Small intestine (tissue), 7 donors: ENCODE results near the gene GRIN1. TPM values are rescaled to one million over a fixed set of nuclear protein-coding genes. Genes with fewer than 3 reads are reported as not detected.
"Not testable (repeated sequence)": the region's sequence is repeated elsewhere in the genome, so short reads cannot be mapped to it uniquely, and the experiment has no call there.

ENCODE experiments used
- DNase-seq, 2 donors: peaks; one replicate each; pipeline versions ENCODE4 v3.0.0 to v3.0.0-alpha.2; 2013
- FAIRE-seq: peaks from 2 replicates; lab custom pipeline; 2012; peaks lifted over from hg19 to GRCh38; lab: Jason Lieb, UNC
- H3K27ac ChIP-seq, 3 donors: one replicate each; pipeline ENCODE4 v1.5.1; 2013; ENCODE audit warnings: low read length in 2 of 3, mild to moderate bottlenecking in 2 of 3, control low read depth in 1 of 3, inconsistent platforms in 1 of 3, low read depth in 1 of 3, moderate library complexity in 1 of 3
- H3K27me3 ChIP-seq, 3 donors: one replicate each; pipeline ENCODE4 v1.6.1; 2013; ENCODE audit warnings: low read length in 3 of 3, inconsistent platforms in 1 of 3; ENCODE audit not compliant: control insufficient read depth in 3 of 3, insufficient read depth in 3 of 3
- H3K36me3 ChIP-seq, 3 donors: one replicate each; pipeline ENCODE4 v1.6.1; 2013; ENCODE audit warnings: low read length in 3 of 3, inconsistent platforms in 1 of 3, low read depth in 1 of 3, mild to moderate bottlenecking in 1 of 3, moderate library complexity in 1 of 3; ENCODE audit not compliant: control insufficient read depth in 3 of 3, insufficient read depth in 2 of 3
- H3K4me1 ChIP-seq, 3 donors: one replicate each; pipeline ENCODE4 v1.6.1; 2013; ENCODE audit warnings: low read length in 2 of 3, inconsistent platforms in 1 of 3, low read depth in 1 of 3, mild to moderate bottlenecking in 1 of 3, moderate library complexity in 1 of 3; ENCODE audit not compliant: control insufficient read depth in 3 of 3, insufficient read depth in 2 of 3
- H3K4me3 ChIP-seq, 3 donors: one replicate each; pipeline ENCODE4 v1.5.1; 2013; ENCODE audit warnings: low read length in 3 of 3, control low read depth in 1 of 3, inconsistent platforms in 1 of 3, low read depth in 1 of 3, mild to moderate bottlenecking in 1 of 3, moderate library complexity in 1 of 3
- H3K9me3 ChIP-seq, 2 donors: one replicate each; pipeline ENCODE4 v1.6.1; 2013; ENCODE audit warnings: low read depth in 1 of 2, low read length in 1 of 2; ENCODE audit not compliant: control insufficient read depth in 2 of 2, insufficient read depth in 1 of 2
- WGBS, 3 donors: extraction: QIAGEN DNeasy Blood & Tissue Kit; methylation state at CpG; one replicate each; pipeline ENCODE4 v1.1.7; 2013; 5-methylcytosine and 5-hydroxymethylcytosine counted together
- polyA plus RNA-seq, 4 donors: library from polyadenylated mRNA; stranded (reverse) in 3 of 4; unstranded in 1 of 4; fragments of 200-250 nt in 3 of 4; fragments of 120-200 nt in 1 of 4; gene quantifications; one replicate each; pipeline versions ENCODE4 v1.2.1 to v1.2.3, GENCODE V29; 2013
- donor health status: healthy with polysubstance abuse.
- donor health status: control.
- donor health status: control.
- donor health status: Bipolar disorder and iron deficiency.
- donor health status: healthy.

GRIN1 gene
- polyA plus RNA-seq, 4 donors = 0.79 to 0.92 TPM; not detected in 2

DNA sequence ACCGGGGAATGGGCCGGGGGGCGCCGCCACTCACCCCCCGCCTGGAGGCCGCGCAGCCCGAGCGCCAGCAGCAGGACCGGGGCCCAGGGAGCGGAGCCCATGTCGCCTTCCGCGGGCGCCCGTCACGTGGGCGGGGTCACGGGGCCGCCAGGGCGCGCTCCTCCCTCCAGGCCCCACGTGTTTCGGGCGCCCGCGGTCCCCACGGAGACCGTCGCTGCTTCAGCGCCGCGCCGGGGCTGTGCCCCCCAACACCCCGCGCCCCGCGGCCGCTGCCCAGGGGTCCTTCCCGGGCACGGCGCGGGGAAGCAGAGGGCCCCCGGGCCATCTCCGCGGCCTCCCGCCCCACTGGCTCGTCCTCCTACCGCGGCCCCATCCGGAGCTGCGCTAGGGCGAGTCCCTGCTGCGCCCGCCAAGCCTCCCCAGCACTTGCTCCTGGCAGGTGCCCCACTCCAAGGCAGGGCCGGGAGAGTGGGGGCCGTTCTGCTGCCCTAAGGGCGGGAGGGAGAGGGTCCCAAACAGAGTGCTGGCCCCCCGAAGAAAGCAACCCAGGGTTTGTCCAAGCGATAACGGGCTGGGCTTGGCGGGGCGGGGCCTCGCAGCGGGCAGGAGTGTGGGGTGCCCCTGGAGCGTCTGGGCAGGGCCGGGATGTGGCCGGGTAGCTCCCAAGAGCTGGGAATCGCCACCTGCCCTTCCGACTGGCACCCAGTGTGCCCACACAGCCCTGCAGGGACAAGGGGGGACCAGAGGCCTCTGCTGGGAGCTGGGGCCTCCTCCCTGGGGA, 24.2 kb upstream of the GRIN1 start, which contains the start of gene DPP7:
Gene DPP7, minus strand, starts transcription at position 121 of the 781 bp plus-strand sequence. Its CDS starts 20 bp downstream, at position 101.
- peak; percentile 68 to 90 for DNase-seq
- peaks cover 0 to 23% (median 0%) of the 10 kb centered on the region in 3 donors for H3K27me3 ChIP-seq
- FAIRE-seq = no peak
- peaks cover 0 to 38% (median 7%) of the 10 kb centered on the region in 3 donors for H3K36me3 ChIP-seq
- no peak within 1 kb of the TSS for H3K27ac ChIP-seq
- 3 to 4% (median 3%) methylated on average over 63 to 70 of the region's 70 CpGs for WGBS, 3 donors
- no peaks in the 10 kb centered on the region for H3K9me3 ChIP-seq
- H3K4me3 ChIP-seq = peak within 1 kb of the TSS; percentile 34 to 79 (median 73)
- peaks cover 0 to 27% (median 4%) of the 10 kb centered on the region in 3 donors for H3K4me1 ChIP-seq

DNA sequence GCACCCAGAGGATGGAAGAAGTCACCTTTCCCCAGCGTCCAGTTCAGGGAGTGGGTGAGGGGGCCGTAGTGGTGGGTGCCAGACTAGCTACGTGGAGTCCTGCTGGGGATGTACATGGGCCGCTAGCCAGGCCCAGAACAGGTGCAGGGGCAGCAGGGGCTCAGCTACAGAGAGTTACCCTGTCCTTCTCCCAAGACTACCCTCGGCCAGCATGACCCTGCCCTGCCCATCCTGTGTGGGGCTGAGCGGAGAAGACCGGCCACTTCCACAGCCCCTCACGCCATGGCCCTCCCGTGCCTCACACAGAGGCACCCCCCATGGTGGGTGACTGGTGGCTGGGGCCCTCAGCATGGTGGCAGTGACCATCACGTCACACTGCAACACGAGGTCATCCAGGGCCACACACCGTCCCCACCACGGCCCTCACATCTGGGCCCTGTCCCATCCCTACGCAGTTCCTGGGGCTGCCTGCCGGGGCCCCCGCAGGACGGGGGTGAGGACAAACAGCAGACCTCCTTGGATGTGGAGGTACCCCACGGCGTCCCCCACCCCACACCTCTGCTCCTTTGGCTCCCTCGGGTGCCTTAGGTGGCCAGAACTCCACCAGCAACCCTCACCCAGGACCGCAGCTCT, 23.4 kb upstream of the GRIN1 start:
- Histone ChIP-seq H3K36me3 (peaks cover 0 to 30% (median 7%) of the 10 kb centered on the region in 3 donors), H3K9me3 (no peaks in the 10 kb centered on the region), H3K4me1 (peaks cover 0 to 27% (median 4%) of the 10 kb centered on the region in 3 donors), H3K27me3 (peaks cover 0 to 23% (median 0%) of the 10 kb centered on the region in 3 donors), H3K4me3 (no peak overlapping the region), H3K27ac (no peak overlapping the region)
- WGBS, 3 donors = 45 to 79% (median 71%) methylated on average over 19 to 21 of the region's 21 CpGs
- FAIRE-seq (no peak), DNase-seq (no peak)

DNA sequence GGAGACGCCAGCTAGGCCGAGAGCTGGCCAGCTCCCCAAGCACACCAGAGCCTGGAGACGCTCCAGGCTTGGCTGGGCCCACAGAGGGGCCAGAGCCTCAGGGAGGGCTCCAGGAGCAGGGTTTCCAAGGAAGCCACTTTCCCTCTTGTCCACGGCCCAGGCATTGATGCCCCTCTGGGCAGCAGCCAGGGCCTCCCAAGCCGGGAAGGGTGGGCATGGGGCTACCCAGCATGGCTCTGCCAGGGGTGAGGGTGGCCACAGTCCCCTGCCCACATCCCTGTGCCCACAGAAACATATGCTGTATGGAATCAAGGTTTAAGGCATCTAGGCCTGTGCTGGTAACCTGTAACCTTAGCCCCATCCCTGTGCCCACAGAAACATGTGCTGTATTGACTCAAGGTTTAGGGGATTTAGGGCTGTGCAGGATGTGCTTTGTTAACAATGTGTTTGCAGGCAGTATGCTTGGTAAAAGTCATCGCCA, 22.9 kb upstream of the GRIN1 start:
- no peaks in the 10 kb centered on the region for H3K9me3 ChIP-seq
- FAIRE-seq (no peak), DNase-seq (no peak)
- no peak overlapping the region for H3K27ac ChIP-seq
- H3K4me1 ChIP-seq = peaks cover 0 to 27% (median 4%) of the 10 kb centered on the region in 3 donors
- H3K36me3 ChIP-seq = peaks cover 0 to 25% (median 7%) of the 10 kb centered on the region in 3 donors
- H3K27me3 ChIP-seq = peaks cover 0 to 23% (median 0%) of the 10 kb centered on the region in 3 donors
- WGBS, 3 donors = 38 to 72% (median 68%) methylated on average over 6 of the region's 6 CpGs
- no peak overlapping the region for H3K4me3 ChIP-seq

DNA sequence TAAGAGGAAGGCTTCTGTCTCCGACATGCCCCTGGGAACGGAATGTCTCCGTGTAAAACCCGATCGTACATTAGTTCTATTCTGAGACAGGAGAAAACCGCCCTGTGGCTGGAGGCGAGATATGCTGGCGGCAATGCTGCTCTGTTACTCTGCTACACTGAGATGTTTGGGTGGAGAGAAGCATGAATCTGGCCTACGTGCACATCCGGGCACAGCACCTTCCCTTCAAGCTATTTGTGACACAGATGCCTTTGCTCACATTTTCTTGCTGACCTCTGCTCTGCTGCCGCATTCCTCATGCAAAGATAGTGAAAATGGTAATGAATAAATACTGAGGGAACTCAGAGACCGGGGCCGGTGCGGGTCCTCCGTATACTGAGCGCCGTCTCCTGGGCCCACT, 22.2 kb upstream of the GRIN1 start:
- H3K4me1 ChIP-seq = peaks cover 0 to 27% (median 4%) of the 10 kb centered on the region in 3 donors
- DNase-seq (peak in 1 of 2 donors; percentile 51), FAIRE-seq (no peak)
- no peak overlapping the region for H3K27ac ChIP-seq
- no peak overlapping the region for H3K4me3 ChIP-seq
- H3K27me3 ChIP-seq = peaks cover 0 to 23% (median 0%) of the 10 kb centered on the region in 3 donors
- H3K36me3 ChIP-seq = peaks cover 0 to 18% (median 4%) of the 10 kb centered on the region in 3 donors
- WGBS, 3 donors = 36 to 62% (median 51%) methylated on average over 17 of the region's 17 CpGs
- H3K9me3 ChIP-seq = no peaks in the 10 kb centered on the region

DNA sequence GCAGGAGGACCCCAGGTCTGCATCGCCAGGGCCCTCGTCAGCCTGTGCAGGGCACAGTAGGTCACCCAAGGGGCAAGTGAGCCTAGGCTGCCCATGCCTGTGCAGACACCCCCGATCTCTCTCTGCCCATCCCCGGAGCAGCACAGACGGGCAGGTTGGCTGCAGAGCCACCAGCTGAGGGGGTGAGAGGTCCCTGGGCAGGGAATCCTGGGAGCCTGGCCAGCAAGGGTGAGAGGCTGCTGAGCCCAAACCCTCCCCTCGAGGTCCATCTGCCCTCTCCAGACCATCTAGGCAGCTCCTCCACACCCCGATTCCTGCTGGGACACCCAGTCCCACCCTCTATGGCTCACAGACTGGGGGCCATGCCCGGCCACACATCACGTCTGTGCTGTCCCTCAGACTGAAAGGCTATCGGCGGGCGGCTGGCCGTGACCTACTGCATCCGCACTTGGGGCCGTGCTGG, 21.7 kb upstream of the GRIN1 start:
- peaks cover 0 to 23% (median 0%) of the 10 kb centered on the region in 3 donors for H3K27me3 ChIP-seq
- WGBS, 3 donors = 73 to 79% (median 79%) methylated on average over 15 of the region's 15 CpGs
- no peak overlapping the region for H3K27ac ChIP-seq
- peaks cover 0 to 13% (median 2%) of the 10 kb centered on the region in 3 donors for H3K36me3 ChIP-seq
- no peak for DNase-seq
- H3K4me3 ChIP-seq = no peak overlapping the region
- no peaks in the 10 kb centered on the region for H3K9me3 ChIP-seq
- H3K4me1 ChIP-seq = peaks cover 0 to 27% (median 4%) of the 10 kb centered on the region in 3 donors
- no peak for FAIRE-seq

DNA sequence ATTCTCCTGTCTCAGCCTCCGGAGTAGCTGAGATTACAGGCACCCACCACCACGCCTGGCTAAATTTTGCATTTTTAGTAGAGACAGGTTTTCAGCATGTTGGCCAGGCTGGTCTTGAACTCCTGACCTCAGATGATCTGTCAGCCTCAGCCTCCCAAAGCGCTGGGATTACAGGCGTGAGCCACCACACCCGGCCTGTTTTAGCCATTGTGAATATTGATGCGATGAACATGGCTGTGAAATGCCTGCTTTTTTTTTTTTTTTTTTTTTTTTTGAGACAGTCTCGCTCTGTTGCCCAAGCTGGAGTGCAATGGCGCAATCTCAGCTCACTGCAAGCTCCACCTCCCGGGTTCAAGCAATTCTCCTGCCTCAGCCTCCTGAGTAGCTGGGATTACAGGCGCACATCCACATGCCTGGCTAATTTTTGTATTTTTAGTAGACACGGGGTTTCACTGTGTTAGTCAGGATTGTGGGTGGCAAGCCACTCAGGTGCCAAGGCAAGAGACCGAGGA, 20.8 kb upstream of the GRIN1 start:
- peaks cover 0 to 23% (median 0%) of the 10 kb centered on the region in 3 donors for H3K27me3 ChIP-seq
- H3K36me3 ChIP-seq, DNase-seq, H3K4me3 ChIP-seq, H3K27ac ChIP-seq, H3K9me3 ChIP-seq, FAIRE-seq: not testable (repeated sequence)
- WGBS, 3 donors = 61 to 82% (median 65%) methylated on average over 12 of the region's 12 CpGs
- H3K4me1 ChIP-seq = peaks cover 0 to 27% (median 4%) of the 10 kb centered on the region in 3 donors

DNA sequence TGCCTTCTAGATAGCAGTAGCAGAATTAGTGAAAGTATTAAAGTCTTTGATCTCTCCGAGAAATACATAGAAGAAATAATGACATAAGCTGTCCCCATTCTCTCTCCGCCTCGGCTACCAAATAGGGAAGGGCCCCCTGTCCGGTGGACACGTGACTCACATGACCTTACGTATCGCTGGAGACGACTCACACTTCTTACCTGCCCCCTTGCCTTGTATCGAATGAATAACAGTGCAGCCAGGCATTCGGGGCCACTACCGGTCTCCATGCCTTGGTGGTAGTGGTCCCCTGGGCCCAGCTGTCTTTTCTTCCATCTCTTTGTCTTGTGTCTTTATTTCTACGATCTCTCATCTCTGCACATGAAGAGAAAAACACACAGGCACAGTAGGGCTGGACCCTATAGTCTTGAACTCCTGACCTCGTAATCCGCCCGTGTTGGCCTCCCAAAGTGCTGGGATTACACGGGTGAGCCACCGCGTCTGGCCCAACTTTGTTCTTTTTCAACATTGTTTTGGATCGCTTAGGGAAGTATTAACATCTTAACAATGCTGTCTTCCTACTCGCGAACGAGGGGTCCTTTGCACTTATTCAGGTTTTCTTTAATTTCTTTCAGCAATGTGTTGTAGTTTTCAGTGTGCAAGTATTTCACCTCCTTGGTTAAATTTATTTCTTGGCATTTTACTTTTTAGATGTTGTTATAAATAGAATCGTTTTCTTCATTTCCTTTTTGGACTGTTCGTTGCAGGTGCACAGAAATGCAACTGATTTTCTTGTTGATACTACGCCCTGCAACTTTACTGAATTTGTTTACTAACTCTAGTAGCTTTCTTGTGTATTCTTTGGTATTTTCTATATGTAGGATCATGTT, 16.8 kb upstream of the GRIN1 start:
- WGBS, 3 donors = 55 to 69% (median 60%) methylated on average over 23 to 25 of the region's 25 CpGs
- FAIRE-seq, H3K4me3 ChIP-seq, H3K9me3 ChIP-seq, DNase-seq, H3K27ac ChIP-seq, H3K36me3 ChIP-seq, H3K27me3 ChIP-seq: not testable (repeated sequence)
- peaks cover 0 to 11% (median 0%) of the 10 kb centered on the region in 3 donors for H3K4me1 ChIP-seq
